Omental fat pad (tissue), 4 donors: ENCODE measurements around the gene DENND5A. TPM values are rescaled to one million over a fixed set of nuclear protein-coding genes. Genes with fewer than 3 reads are reported as not detected.

ENCODE experiments used
- ATAC-seq: fragments of 150-250 bp; one replicate; pipeline ENCODE4 v1.9.1; 2016; ENCODE audit warnings: mild to moderate bottlenecking, moderate library complexity; ENCODE audit not compliant: low FRiP score
- DNase-seq: peaks from one replicate; pipeline ENCODE4 v3.0.0-alpha.2; 2019; ENCODE audit warnings: low spot score
- small RNA-seq: library from RNA; depleted of rRNA; stranded (forward); fragments of <200 nt; gene quantifications from one replicate; pipeline ENCODE3, GENCODE V24; 2016
- total RNA-seq, 4 donors: library from RNA; depleted of rRNA; stranded (reverse); fragments of >200 nt; gene quantifications; one replicate each; pipeline ENCODE4 v1.1.0, GENCODE V29; 2016
- TF ChIP-seq, protein P1 (sequence below), 3 donors: fragments of 450-650 bp; IDR thresholded peaks; one replicate each; pipeline ENCODE4 v1.5.1; 2016 to 2017; ENCODE audit warnings: antibody characterized with exemption in 3 of 3, mild to moderate bottlenecking in 3 of 3, moderate library complexity in 2 of 3

The DENND5A gene
- total RNA-seq, 4 donors from 2014 or later: 113 to 163 (median 121) TPM

DNA sequence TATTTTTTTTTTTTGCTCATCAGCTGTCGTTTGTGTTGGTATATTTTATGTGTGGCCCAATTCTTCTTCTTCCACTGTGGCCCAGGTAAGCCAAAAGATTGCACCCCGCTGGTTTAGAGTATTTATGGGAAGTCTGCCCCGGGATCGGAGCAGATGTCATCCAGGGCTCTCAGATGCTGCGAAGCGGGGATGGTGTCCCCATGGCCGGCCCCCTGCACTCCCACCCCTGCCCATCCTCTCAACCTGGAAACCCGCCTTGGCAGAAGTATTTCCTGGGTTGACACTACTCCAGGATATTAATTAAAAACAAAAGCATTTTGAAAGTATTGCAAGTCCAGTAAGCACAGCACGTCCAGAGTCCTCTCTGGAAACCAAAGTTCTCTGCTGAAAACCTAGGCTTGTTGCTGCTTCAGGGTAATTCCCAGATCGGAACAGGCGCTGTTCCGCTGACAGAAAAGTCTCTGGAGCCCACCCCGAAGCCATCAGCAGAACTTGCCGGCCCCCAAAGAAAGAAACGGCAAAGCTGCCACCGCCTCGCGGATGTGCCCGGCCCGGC, 174.6 kb downstream of the DENND5A start:
- TF ChIP-seq, protein P1, sequence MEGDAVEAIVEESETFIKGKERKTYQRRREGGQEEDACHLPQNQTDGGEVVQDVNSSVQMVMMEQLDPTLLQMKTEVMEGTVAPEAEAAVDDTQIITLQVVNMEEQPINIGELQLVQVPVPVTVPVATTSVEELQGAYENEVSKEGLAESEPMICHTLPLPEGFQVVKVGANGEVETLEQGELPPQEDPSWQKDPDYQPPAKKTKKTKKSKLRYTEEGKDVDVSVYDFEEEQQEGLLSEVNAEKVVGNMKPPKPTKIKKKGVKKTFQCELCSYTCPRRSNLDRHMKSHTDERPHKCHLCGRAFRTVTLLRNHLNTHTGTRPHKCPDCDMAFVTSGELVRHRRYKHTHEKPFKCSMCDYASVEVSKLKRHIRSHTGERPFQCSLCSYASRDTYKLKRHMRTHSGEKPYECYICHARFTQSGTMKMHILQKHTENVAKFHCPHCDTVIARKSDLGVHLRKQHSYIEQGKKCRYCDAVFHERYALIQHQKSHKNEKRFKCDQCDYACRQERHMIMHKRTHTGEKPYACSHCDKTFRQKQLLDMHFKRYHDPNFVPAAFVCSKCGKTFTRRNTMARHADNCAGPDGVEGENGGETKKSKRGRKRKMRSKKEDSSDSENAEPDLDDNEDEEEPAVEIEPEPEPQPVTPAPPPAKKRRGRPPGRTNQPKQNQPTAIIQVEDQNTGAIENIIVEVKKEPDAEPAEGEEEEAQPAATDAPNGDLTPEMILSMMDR (IDR thresholded peaks at IDR 0.05): no peak
- no peak for DNase-seq
- ATAC-seq: no peak

DNA sequence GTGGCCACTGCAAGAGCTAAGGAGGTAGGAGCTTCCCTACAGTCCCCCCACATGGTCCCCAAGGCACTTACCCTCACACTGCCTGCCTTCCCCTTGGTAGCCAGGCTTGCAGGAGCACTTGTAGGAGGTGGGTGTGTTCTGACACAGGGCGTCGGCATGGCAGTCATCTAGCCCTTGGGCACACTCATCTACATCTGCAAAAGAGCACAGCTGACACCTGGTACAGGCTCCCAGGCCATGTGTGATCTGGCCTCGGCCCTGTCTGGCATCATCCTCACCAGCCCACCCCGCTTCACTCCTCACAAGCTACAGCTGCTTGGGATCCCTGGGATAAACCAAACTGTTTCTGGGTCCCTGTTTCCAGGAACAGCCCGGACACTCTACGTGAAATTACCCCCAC, 175.5 kb downstream of the DENND5A start:
- ATAC-seq (no peak), DNase-seq (no peak)
- TF ChIP-seq, protein P1 (IDR thresholded peaks at IDR 0.05): no peak

DNA sequence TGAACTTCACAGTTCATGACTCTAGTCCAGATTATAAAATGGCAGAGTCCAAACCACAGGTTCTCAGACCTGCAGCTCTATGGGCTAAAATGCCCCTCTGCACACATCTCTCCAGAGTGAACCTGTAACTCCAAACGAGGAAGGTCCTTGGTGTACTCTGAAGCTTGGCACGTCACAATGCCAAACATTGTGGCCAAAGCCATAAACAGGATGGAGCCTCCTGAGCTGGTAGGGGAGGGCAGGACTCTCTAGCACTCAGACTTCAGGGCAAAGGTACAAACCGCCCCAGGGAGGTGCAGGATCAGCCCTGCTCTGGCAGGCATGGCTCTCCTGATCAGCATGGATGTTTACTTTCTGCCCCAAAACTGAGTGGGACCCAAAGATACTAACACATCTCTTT, 176.1 kb downstream of the DENND5A start:
- DNase-seq: no peak
- ATAC-seq: no peak
- TF ChIP-seq, protein P1 (IDR thresholded peaks at IDR 0.05): no peak

Small RNAs within 50 kb of the gene (small RNA-seq; reads per million reads assigned to genes)
- gene MIR5691 (not detected), gene RF00017 (not detected)

Other genes starting within 250 kb of the DENND5A start
- 10 to 100 TPM in 3 of 4 donors, 1 to 10 TPM in 1; 8.8 to 50.6 (median 29.8) TPM for gene SCUBE2, start 173.8 kb downstream of the DENND5A start, total RNA-seq
- 10 to 100 TPM; 21.6 to 28.1 (median 22.7) TPM for gene TMEM41B, start 49.2 kb upstream of the DENND5A start, total RNA-seq
- 100 to 1,000 TPM; 101 to 205 (median 110) TPM for gene IPO7, start 119.3 kb upstream of the DENND5A start, total RNA-seq
- gene ZNF143, start 195.7 kb upstream of the DENND5A start, total RNA-seq: 10 to 100 TPM; 20.7 to 45.6 (median 28.4) TPM